CD4-positive, alpha-beta T cell treated with Interleukin-10 for 1 hour (primary cell): ENCODE results near the gene LMTK3.
A peak's percentile ranks its signal among the peaks of the same experiment; 100 is the strongest.
"Not testable (repeated sequence)": the region's sequence is repeated elsewhere in the genome, so short reads cannot be mapped to it uniquely, and the experiment has no call there.

Experiments
- DNase-seq: peaks from one replicate; pipeline ENCODE4 v3.0.0-alpha.2; 2020

LMTK3 gene

GRCh38 chr19:48511800-48512503 is at the start of gene LMTK3:
TSS of gene LMTK3 (minus strand) at chr19:48511835. CDS start at chr19:48511576, 259 bp downstream.
- DNase-seq = peak; percentile 94

GRCh38 chr19:48561412-48561811 is 49.8 kb upstream of the LMTK3 start:
- no peak for DNase-seq

DNA sequence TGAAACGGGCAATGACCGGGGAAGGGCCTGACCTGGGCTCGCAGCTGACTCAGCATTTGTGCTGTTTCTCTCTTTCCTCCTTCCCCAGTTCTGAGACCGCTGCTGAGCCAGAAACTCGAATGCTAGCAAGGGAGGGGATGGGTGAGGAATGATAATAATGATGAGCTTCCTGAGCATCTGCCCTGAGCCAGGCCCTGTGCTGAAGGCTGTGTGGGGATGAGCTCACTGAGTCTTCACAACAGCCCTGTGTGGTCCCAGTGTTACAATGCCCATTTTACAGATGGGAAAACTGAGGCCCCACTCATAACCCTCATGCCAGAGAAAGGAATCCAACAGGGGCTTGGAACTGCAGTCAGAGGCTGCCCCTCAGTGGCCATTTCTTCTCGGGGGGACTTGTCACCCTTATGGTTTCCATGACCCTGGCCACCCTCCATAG is 48.5 kb upstream of the LMTK3 start:
- DNase-seq = no peak

DNA sequence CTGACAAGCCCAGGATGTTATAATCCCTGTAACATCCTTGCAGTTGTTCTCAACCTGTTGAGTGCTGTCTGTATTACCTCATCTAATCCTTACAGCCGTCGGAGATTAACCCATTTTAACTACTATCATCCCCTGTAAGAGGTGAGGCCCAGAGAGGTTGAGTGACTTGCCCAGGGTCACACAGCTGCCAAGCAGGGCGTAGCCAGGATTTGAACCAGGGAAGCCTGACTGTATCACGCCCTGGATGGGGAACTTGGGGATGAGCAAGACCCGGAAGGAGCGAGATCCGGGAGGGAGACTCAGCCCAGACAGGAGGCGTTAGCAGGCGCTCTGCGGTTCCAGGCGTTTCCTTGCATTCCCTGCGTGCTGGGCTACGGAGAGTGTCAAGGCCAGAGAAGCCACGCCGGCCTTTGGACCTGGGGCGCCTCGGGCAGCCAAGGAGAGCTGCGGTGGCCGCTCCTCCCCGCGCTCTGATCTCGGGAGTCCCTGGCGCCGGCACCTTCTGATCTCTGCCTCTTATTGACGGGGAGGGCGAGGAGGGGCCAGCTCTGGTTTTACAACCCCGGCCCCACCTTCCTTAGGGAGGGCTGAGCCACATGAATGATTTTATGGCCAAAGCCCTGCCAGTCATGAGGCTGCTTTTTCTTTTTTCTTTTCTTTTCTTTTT is 46.5 kb upstream of the LMTK3 start:
- DNase-seq = no peak

- DNase-seq = no peak
Measured at GRCh38 chr19:48556825-48557224, 45.2 kb upstream of the LMTK3 start.

- DNase-seq = no peak
Measured at GRCh38 chr19:48556163-48556562, 44.5 kb upstream of the LMTK3 start.

GRCh38 chr19:48554385-48555091 is 42.9 kb upstream of the LMTK3 start:
- DNase-seq = no peak

DNA sequence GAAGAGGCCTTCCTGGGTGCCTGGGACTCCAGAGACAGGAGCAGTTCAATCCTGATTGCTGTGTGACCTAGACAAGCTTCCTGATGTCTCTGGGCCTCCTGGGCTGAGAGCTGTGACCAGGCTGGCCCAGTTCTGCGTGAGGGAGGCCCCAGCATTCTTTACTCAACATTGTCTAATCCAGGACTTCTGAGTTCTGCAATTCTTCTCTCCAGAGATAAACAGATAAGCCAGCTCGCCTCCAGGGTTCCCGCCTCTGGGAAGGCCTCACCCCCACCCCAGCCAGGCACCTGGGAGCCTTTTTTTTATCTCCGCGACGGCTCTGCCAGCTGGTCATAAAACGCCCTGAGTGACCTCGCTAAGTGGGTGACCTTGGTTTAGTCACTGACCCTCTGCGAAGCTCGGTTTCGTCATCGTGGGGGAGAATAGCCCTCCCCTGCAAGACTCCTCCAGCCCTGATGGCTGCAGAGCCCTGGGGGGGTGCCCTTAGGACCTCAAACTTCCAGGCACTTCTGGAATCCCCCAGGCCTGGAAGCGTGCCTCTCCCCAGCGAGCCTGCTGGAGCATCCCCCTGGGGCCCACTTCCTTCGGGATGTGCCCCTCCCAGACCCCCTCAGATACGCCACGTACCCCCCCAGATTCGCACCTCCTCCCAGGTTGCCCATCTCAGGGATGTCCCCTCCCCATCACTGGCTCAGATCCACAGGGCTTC is 42.2 kb upstream of the LMTK3 start:
- no peak for DNase-seq

DNA sequence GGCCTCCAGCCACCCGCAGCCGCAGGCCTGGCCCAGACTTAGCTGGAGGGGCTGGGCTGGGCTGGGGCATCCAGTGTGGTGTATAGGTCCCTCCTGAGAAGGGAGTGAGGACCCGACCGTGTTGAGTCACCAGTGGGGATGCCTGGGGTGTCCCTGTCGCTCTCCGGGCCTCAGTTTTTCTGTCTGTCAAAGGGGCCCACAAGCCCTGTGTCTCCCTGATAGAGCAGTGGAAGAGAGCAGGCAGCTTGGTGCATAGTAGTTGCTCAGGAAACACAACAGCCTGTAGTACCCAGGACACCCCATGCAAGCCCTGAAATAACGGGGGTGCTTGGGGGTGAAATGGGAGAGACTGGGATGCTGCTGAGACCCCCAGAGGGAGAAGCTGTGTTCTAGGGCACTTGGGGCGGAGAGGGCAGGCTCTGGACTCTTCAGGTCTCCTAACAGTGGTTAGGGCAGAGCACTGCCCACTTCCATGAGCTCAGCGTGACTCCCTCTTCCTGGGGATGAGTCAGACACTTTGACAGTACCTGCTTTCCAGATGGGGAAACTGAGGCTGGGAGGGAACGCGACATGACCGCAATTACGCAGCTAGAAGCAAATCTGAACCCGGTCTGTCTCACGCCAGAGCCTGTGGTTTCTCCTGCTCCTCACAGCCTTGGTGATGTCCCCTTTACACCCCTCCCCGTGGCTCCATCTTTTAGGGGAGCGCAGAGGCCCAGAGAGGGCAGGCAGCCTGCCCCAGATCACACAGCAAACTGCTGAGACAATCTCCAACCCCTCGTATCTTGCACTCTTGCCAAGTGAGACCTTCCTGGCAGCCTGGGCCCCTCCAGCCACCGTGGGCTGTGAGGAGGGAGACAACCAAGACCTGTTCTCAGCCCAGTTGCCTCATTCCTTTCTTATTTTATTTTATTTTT is 41.0 kb upstream of the LMTK3 start:
- no peak for DNase-seq

DNA sequence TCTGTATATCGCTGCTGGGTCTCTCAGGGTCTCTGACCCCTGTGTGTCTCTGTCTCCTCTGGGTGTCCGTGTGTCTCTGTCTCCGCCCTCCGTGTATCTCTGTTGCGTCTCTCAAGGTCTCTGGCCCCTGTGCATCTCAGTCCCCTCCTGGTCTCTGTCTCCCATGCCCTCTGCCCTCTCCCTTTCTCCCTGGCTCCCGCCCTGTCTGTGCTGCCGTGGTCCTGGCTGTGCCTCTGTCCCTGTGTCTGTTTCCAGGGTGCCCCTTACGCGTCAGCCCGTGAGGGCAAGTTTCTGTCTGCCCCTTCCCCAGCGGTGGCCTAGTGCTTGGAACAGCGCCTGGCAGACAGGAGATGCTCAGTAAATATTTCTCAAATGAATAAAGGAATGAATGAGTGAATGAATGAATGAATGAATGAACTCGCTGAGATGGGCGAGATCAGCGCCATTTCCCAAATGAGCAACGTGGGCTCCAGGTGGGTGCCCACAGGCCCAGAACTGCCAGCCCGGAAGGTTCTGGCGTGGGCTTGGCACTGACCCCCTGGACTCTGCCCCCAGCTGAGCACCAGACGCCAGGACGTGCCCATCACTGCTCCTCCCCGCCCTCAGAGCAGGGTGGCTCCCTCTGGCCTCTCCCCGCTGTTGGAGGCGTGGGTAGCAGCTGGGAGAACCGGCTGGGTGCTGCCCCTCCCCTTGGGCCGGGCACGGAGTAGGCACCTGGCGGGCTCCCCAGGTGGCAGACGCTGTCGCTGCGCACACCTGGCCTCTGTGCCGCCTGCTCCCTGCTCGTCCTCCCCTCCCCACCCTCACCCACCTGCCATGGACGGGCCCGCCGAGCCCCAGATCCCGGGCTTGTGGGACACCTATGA is 40.0 kb upstream of the LMTK3 start, which contains the start of gene SULT2B1:
Gene SULT2B1, plus strand, starts transcription at position 736 of the 866 bp plus-strand sequence. Its CDS starts 81 bp downstream, at position 817.
- no peak for DNase-seq

GRCh38 chr19:48549380-48549779 is 37.7 kb upstream of the LMTK3 start:
- no peak for DNase-seq

DNA sequence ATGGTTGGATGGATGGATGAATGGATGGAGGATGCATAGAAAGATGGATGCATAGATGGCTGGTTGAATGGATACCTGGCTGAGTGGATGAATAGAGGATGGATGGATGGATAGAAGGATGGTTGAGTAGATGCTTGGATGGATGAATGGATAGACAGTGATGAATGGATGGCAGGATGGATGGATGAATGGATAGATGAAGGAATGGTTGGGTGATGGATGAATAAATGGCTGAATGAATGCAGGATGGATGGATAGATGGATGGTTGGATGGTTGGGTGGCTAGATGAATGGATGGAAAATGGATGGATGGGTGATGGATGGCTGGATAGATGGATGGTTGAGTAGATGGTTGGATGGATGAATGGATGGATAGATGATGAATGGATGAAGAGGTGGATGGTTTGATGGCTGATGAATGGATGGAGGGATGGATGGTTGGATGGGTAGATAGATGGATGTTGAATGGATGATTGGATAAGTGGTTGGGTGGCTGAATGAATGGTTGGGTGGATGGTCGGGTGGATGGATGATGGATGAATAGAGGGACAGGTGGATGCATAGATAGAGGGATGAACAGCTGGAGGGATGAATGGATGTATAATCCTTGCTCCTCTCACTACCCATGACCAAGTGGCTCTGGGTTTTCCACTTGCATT is 36.7 kb upstream of the LMTK3 start:
- DNase-seq = no peak

DNA sequence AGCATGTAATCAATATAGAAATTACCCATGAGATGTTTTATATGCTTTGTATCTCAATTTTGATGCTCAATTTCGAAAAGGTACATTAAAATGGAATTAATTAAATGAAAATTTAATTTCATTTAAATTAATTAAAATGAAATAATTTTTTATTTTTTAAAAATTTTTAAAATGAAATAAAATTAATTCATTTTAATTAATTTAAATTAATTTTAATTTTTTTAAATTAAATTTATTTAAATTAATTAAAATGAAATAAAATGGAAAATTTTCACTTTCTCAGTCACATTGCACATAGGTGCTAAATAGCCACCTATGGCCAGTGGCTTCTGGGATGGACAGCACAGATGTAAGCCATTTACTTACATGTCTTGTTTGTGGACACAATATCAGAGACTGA is 36.1 kb upstream of the LMTK3 start:
- DNase-seq = no peak

- no peak for DNase-seq
Measured at GRCh38 chr19:48544856-48545750, 33.5 kb upstream of the LMTK3 start.

DNA sequence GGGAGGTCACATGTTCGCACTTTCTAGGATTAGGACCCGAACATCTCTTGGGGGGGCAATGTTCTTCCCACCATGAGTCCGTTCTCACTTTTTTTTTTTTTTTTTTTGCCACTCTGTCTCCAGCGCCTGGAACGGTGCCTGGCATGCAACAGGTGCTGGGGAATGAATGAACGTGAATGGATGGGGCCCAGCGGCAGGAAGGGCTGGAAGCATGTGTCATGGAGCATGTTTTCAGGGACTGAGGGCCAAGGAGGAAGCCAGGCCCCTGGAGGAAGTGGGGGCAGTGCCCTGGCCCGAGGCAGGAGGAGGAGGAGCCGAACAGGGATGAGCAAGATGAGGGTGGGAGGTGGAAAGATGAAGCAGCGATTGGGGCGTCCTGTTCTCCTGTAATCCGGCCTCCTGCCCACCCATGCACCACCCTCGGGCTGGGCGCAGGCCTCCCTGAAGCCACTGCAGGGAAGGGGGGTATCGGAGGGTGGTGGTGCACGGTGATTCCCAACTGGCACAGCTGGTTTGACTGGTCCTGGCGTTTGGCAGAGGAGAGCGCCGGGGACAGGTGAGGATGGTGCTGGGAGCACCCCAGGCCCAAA is 31.6 kb upstream of the LMTK3 start:
- no peak for DNase-seq

GRCh38 chr19:48541813-48542212 is 30.2 kb upstream of the LMTK3 start:
- DNase-seq = no peak

- no peak for DNase-seq
Measured at GRCh38 chr19:48540110-48540509, 28.5 kb upstream of the LMTK3 start.

- DNase-seq = no peak
Measured at GRCh38 chr19:48539503-48540096, 28.0 kb upstream of the LMTK3 start.

GRCh38 chr19:48538057-48538456 is 26.4 kb upstream of the LMTK3 start:
- not testable (repeated sequence) for DNase-seq
